Fibroblast of the aortic adventitia (primary cell): ENCODE results near the gene BCL2L13. TPM values are rescaled to one million over a fixed set of nuclear protein-coding genes. Genes with fewer than 3 reads are reported as not detected.
A peak's percentile ranks its signal among the peaks of the same experiment; 100 is the strongest.

Experiments used
- DNase-seq: peaks from one replicate; pipeline ENCODE4 v3.0.0-alpha.2; 2010; ENCODE audit warnings: low read depth
- H3K4me3 ChIP-seq: 2 replicates; pipeline ENCODE4 v1.5.1; 2011; ENCODE audit warnings: low read depth, mild to moderate bottlenecking, control low read depth, low read length, moderate library complexity
- CTCF ChIP-seq: IDR thresholded peaks from 2 replicates; pipeline ENCODE4 v1.5.1; 2011; ENCODE audit warnings: mild to moderate bottlenecking, low read length, control low read depth, inconsistent platforms; ENCODE audit not compliant: insufficient read depth
- total RNA-seq: library from RNA; depleted of rRNA; stranded (reverse); fragments of >200 nt; gene quantifications from 2 replicates; pipeline ENCODE4 v1.2.3, GENCODE V29; 2012; ENCODE audit warnings: low replicate concordance

Gene BCL2L13
- total RNA-seq, 1 donor, result 40.2 TPM

DNA sequence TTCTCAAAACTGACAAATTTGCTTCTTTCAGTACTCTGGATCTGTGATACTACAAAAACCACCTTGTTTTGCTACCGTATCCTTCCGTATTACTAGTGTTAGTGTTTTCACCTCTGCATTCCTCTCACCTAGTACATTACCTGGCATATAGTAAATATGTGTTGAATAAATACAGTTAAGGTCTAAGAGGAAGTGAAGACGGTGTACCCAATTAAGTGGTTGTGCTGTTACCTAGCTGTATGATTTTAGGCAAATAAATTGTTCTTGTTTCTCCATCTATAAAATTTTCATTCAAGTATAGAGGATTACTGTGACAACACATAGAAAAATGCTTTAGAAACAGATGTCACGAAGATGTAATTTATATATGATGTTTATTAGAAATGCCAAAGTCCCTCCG lies 8.9 kb downstream of the BCL2L13 start:
- H3K4me3 ChIP-seq, result no peak overlapping the region
- TF ChIP-seq CTCF, result no peak
- DNase-seq, result no peak

DNA sequence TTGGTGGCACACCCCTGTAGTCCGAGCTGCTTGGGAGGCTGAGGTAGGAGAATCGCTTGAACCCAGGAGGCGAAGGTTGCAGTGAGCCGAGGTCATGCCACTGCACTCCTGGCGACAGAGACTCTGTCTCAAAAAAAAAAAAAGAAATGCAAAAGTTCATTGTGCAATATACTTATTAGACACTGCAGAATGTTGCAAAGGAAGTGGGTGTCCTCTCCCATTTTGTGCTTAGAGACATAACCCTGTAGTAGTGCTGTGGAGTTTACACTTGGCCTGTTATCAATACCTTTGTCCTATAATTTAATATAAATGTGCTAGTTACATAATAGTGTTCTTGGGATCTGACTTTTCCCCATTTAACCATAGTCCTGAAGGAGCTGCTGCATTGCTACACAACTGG lies 9.4 kb downstream of the BCL2L13 start:
- no peak overlapping the region for H3K4me3 ChIP-seq
- no peak for TF ChIP-seq CTCF
- DNase-seq, result no peak

DNA sequence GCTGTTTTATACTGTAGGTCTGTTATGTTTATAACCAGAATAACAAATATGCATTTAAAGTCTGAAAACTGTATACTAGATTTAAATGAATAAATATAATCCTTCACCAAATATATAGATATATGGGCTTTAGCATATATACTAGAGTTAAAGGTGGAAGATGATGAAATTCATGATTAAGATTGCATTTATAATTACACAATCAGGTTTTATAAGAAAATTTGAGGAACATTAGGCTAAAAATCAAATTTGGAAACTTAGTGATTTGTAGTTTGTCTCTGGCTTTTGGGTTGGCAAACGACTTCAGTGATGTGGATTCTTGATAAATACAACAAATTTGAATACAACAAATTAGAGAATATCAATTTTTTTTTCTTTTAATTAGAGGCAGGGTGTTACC lies 10.0 kb downstream of the BCL2L13 start:
- no peak overlapping the region for H3K4me3 ChIP-seq
- DNase-seq, result no peak
- TF ChIP-seq CTCF, result no peak

GRCh38 chr22:17655289-17655688 lies 16.7 kb downstream of the BCL2L13 start:
- no peak for TF ChIP-seq CTCF
- no peak overlapping the region for H3K4me3 ChIP-seq
- DNase-seq, result peak; percentile 15

DNA sequence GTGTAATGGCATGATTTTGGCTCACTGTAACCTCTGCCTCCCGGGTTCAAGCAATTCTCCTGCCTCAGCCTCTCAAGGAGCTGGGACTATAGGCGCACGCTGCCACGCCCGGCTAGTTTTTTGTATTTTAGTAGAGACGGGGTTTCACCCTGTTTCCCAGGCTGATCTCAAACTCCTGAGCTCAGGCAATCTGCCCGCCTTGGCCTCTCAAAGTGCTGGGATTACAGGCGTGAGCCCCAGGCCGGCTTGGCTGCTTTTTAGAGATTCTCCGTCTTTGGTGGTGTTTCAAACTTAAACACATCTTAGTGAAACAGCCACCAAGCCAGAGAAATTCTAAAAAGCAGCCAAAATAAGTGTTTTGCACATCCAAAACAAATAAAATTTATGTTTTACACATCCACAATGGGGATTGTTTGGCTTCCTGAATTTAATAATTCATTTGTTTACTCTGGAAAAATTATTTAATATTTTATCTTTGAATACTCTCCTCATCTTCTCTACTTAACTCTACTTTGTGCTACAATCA lies 18.4 kb downstream of the BCL2L13 start:
- no peak for TF ChIP-seq CTCF
- DNase-seq, result no peak

DNA sequence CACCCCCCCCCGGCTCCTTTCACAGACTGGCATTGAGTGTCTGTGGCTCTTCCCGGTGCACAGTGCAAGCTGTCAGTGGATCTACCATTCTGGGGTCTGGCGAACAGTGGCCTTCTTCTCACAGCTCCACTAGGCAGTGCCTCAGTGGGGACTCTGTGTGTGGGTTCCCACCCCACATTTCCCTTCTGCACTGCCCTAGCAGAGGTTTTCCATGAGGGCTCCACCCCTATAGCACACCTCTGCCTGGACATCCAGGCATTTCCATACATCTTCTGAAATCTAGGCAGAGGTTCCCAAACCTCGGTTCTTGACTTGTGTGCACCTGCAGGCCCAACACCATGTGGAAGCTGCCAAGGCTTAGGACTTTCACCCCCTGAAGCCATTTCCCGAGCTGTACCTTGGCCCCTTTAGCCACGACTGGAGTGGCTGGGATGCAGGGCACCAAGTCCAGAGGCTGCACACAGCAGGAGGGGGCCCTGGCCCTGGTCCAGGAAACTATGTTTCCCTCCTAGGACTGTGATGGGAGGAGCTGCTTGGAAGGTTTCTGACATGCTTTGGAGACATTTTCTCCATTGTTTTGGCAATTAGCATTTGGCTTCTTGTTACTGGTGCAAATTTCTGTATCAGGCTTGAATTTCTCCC lies 26.0 kb downstream of the BCL2L13 start:
- no peak for DNase-seq
- TF ChIP-seq CTCF, result no peak
- no peak overlapping the region for H3K4me3 ChIP-seq

More for the DNA sequence above, 18.4 kb downstream of the BCL2L13 start:
- H3K4me3 ChIP-seq, result no peak overlapping the region

GRCh38 chr22:17665248-17665647 lies 26.7 kb downstream of the BCL2L13 start:
- no peak overlapping the region for H3K4me3 ChIP-seq
- no peak for TF ChIP-seq CTCF
- no peak for DNase-seq
